ENCODE measurements around the gene HECTD4. TPM values are rescaled to one million over a fixed set of nuclear protein-coding genes. Genes with fewer than 3 reads are reported as not detected.

HECTD4 gene
- total and polyA plus RNA-seq, 9 of the 15 experiments (the other 6 are each of a cell fraction or from before 2014, with no cell fraction given): 3.5 to 33.3 (median 13.5) TPM

GRCh38 chr12:112184056-112184887 lies 198.0 kb downstream of the HECTD4 start (continued):
- TF ChIP-seq REST (IDR thresholded peaks at IDR 0.05; ENCODE audit: borderline replicate concordance) (no peak), REST (CRISPR knock-in tag; IDR thresholded peaks at IDR 0.05; ENCODE audit: low read depth) (no peak), POLR2G (IDR thresholded peaks at IDR 0.05; ENCODE audit: low read depth, low read length) (0 out of 2 replicates have a peak, but pooled peaks have one; percentile 28), TFAP4 (CRISPR knock-in tag; IDR thresholded peaks at IDR 0.05; ENCODE audit: borderline replicate concordance) (no peak), RNF2 (IDR thresholded peaks at IDR 0.05) (no peak)
- TF ChIP-seq, protein P1, sequence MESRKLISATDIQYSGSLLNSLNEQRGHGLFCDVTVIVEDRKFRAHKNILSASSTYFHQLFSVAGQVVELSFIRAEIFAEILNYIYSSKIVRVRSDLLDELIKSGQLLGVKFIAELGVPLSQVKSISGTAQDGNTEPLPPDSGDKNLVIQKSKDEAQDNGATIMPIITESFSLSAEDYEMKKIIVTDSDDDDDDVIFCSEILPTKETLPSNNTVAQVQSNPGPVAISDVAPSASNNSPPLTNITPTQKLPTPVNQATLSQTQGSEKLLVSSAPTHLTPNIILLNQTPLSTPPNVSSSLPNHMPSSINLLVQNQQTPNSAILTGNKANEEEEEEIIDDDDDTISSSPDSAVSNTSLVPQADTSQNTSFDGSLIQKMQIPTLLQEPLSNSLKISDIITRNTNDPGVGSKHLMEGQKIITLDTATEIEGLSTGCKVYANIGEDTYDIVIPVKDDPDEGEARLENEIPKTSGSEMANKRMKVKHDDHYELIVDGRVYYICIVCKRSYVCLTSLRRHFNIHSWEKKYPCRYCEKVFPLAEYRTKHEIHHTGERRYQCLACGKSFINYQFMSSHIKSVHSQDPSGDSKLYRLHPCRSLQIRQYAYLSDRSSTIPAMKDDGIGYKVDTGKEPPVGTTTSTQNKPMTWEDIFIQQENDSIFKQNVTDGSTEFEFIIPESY (CRISPR knock-in tag; IDR thresholded peaks at IDR 0.05): peak; percentile 69

Data from K562 (cell line).